ENCODE results near the gene CNN2.

CNN2 gene

DNA sequence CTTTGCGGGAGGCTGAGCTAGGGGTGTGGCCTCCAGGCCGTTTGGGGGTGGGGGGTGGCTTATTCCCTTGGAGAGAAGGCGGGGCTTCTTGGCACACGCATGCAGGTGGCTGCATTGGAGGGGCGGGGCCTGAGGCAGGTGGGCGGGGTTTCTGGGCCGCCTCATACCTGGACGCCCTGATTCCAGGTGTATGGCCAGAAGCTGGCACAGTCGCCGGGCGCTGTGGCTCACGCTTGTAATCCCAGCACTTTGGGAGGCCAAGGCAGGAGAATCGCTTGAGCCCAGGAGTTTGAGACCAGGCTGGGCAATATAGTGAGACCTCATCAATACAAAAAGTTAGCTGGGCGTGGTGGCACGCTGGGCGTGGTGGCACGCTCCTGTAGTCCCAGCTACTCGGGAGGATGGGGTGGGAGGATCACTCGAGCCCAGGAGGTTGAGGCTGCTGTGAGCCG is 21.3 kb downstream of the CNN2 start:
- DNase-seq (ENCODE audit: low read depth in 1 of 2, low spot score in 1 of 2), result no peak

DNA sequence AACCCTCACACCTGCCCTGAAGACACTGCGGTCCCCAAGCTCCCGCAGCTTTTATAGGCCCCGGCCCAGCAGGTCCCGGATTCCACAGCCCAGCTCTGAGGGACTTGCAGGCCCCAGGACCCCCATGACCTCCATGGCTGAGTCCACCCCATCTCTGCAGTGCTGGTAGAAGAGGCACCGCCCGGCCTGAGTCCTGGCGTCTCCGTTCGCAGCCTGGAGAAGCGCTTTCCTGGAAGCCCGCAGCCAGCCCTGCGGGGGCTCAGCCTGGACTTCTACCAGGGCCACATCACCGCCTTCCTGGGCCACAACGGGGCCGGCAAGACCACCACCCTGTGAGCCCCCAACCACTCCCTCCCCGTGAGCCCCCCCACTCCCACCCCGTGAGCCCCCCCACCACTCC is 22.7 kb downstream of the CNN2 start:
- no peak for DNase-seq (ENCODE audit: low read depth in 1 of 2, low spot score in 1 of 2)

DNA sequence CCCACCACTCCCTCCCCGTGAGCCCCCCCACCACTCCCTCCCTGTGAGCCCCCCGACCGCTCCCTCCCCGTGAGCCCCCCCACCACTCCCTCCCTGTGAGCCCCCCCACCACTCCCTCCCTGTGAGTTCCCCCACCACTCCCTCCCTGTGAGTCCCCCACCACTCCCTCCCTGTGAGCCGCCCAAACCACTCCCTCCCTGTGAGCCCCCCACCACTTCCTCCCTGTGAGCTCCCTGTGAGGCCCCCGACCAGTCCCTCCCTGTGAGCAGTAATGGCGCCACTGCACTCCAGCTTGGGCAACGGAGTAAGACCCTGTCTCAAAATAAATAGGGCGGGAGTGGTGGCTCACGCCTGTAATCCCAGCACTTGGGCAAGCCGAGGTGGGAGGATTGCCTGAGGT is 23.4 kb downstream of the CNN2 start:
- DNase-seq (ENCODE audit: low read depth in 1 of 2, low spot score in 1 of 2), result no peak

DNA sequence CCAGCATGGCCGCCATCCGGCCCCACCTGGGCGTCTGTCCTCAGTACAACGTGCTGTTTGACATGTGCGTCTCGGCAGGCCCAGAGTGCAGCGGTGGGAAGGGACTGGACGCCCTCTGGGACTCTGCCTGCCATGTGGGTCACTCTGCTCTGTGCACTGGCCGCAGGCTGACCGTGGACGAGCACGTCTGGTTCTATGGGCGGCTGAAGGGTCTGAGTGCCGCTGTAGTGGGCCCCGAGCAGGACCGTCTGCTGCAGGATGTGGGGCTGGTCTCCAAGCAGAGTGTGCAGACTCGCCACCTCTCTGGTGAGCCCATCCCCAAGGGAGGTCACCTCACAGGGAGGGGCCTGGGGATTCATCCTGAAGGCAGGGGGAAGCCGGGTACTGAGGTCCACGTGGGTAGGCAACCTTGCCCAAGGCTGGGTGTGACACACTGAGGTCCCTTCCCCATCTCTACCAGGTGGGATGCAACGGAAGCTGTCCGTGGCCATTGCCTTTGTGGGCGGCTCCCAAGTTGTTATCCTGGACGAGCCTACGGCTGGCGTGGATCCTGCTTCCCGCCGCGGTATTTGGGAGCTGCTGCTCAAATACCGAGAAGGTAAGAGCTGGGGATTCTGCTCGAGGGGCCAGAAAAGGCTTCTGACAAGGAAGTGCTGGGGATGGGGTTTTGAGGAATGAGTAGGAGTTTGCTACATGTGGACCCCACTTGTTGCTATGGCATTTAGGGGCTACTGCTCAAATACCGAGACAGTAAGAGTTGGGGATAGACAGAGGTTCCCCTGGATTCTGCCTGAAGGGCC is 24.8 kb downstream of the CNN2 start:
- DNase-seq (ENCODE audit: low read depth in 1 of 2, low spot score in 1 of 2), result no peak

DNA sequence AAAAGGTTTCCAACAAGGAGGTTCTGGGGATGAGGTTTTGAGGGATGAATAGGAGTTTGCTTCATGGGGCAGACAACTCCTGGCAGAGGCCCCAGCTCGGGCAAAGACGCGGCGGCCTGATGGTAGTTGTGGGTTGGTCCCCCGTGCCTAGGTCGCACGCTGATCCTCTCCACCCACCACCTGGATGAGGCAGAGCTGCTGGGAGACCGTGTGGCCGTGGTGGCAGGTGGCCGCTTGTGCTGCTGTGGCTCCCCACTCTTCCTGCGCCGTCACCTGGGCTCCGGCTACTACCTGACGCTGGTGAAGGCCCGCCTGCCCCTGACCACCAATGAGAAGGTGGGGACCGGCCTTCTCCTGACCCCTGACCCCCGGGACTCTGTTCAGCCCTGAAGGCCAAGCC is 25.4 kb downstream of the CNN2 start:
- no peak for DNase-seq (ENCODE audit: low read depth in 1 of 2, low spot score in 1 of 2)

DNA sequence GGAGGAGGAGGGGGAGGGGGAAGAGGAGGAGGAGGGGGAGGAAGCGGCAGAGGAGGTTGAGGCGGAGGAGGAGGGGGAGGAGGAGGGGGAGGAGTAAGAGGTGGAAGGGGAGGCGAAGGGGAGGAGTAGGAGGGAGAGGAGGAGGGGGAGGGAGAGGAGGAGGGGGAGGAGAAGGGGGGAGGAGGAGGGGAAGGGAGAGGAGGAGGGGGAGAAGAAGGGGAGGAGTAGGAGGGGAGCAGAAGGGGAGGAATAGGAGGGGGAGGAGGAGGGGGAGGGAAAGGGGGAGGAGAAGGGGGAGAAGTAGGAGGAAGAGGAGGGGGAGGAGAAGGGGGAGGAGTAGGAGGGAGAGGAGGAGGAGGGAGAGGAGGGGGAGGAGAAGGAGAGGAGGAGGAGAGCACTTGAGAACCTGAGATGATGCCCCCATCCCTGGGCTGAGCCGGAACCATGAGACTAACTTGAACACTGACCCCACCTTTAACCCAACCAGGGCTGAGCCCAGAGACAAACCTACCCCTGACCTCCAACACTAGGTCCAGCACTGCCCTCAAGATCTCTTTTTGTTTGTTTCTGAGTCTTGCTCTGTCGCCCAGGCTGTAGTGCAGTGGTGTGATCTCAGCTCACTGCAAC is 26.1 kb downstream of the CNN2 start:
- no peak for DNase-seq (ENCODE audit: low read depth in 1 of 2, low spot score in 1 of 2)

DNA sequence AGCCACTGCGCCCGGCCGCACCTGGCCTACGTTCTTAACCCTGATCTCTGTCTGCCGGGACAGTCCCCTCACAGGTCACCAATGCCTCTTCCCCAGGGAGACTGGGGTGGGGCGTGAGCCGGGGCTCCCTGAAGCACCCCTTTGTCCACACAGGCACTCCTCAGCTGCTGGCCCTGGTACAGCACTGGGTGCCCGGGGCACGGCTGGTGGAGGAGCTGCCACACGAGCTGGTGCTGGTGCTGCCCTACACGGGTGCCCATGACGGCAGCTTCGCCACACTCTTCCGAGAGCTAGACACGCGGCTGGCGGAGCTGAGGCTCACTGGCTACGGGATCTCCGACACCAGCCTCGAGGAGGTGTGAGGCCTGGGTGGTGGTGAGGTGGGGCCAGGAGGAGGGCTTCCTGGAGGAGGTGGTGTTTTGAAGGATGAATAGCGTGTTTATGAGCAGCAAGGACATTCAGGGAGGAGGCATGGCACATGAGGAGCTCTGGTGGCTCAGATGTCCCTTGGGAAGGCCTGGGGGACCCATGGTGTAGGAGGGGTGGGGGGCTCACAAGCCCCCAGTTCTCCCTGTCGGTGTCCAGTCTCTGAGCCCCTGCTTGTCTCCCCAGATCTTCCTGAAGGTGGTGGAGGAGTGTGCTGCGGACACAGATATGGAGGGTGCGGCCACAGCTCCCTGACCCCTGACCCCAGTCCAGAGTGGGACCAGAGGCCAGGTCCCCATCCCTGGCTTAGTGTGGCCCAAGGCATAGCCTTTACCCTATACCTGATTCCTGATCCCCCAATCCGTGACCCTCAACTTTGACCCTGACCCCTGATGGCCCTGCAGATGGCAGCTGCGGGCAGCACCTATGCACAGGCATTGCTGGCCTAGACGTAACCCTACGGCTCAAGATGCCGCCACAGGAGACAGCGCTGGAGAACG is 27.0 kb downstream of the CNN2 start:
- no peak for DNase-seq (ENCODE audit: low read depth in 1 of 2, low spot score in 1 of 2)

DNA sequence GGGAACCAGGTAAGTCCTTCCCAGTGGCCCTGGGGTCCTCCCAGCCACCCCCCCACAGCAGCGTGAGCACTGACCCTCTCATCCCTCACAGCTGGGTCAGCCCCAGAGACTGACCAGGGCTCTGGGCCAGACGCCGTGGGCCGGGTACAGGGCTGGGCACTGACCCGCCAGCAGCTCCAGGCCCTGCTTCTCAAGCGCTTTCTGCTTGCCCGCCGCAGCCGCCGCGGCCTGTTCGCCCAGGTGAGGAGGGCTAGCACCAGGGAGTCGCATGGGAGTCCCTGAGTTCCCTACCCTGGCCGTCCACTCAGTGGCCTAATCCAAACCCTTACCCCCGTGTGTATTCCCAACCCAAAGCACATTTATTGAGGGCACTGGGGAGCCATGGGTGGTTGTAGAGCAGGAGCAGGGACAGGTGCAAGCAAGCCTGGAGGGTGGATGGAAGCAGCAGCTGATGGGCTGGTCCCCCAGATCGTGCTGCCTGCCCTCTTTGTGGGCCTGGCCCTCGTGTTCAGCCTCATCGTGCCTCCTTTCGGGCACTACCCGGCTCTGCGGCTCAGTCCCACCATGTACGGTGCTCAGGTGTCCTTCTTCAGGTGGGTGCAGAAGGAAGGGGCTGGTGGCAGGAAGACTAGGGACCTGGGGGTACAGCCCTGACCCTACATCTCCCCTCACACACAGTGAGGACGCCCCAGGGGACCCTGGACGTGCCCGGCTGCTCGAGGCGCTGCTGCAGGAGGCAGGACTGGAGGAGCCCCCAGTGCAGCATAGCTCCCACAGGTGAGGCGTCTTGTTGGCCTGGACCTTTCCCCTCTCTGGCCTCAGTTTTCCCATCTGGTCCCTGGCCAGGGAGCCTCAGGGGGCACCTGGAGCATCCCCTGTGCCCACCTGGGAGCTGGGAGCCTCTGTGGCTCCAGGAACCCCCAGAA is 28.0 kb downstream of the CNN2 start:
- no peak for DNase-seq (ENCODE audit: low read depth in 1 of 2, low spot score in 1 of 2)

DNA sequence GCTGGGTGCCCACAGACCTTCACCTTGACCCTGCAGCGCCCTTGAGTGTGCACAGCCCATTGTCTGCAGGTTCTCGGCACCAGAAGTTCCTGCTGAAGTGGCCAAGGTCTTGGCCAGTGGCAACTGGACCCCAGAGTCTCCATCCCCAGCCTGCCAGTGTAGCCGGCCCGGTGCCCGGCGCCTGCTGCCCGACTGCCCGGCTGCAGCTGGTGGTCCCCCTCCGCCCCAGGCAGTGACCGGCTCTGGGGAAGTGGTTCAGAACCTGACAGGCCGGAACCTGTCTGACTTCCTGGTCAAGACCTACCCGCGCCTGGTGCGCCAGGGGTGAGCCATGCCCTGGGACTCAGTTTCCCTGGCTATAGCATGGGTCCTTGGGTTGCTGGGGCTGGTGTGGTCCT is 28.6 kb downstream of the CNN2 start:
- no peak for DNase-seq (ENCODE audit: low read depth in 1 of 2, low spot score in 1 of 2)

DNA sequence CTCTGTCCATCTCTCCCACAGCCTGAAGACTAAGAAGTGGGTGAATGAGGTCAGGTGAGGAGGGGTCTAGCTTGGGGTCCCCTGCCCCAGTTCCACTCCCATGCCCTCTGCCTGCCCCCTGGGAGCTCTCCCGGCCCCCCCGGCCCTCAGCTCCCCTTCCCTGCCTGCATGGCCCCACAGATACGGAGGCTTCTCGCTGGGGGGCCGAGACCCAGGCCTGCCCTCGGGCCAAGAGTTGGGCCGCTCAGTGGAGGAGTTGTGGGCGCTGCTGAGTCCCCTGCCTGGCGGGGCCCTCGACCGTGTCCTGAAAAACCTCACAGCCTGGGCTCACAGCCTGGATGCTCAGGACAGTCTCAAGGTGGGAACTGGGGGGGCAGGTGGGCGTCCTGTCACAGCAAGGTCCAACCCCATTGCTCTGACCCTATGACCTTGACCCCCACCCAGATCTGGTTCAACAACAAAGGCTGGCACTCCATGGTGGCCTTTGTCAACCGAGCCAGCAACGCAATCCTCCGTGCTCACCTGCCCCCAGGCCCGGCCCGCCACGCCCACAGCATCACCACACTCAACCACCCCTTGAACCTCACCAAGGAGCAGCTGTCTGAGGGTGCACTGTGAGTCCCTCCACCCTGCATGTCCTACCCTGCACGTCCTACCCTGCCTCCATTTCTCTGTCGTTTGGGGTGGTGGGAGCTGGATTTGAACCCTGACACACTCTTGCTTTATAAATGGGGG is 29.6 kb downstream of the CNN2 start:
- no peak for DNase-seq (ENCODE audit: low read depth in 1 of 2, low spot score in 1 of 2)

DNA sequence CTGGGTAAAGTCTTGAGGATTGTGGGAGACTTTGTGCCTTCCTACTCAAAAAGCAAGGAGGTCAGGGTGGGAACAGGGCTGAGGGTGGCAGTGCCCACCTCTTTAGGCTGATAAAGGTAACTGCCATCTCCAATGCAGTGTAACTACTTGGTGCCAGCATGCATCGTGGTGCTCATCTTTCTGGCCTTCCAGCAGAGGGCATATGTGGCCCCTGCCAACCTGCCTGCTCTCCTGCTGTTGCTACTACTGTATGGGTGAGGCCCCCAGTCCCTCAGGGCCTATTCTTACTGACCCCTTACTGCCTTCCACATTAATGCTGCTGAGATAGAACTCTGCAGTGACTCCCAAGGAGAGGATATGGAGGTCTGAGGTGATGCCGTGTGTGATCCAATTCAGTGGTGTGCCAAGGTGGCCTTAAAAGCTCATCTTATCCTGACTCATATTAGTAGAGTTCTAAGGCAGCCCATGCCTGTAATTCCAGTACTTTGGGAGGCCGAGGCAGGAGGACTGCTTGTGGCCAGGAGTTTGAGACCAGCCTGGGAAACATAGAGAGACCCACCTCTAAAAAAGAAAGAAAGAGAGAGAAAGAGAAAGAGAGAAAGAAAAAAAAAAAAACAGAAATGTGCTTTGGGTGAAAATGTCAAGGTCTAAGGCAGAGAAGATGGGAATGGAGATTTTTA is 30.9 kb downstream of the CNN2 start:
- DNase-seq (ENCODE audit: low read depth in 1 of 2, low spot score in 1 of 2), result no peak

DNA sequence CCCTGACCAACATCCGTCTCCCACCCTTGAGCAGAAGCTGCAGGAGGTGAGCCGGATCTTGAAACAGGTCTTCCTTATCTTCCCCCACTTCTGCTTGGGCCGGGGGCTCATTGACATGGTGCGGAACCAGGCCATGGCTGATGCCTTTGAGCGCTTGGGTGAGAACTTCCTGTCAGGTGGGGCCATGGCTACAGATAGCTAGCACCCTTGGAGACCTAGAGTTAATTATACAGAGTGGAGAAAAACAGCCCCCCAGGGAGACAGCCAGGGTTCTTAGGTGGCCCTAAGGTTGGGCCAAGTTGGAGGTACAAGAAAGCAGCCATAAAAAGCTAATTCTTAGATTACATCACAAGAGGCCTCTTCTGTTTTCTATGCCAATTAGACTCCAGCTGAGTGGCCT is 31.7 kb downstream of the CNN2 start:
- DNase-seq (ENCODE audit: low read depth in 1 of 2, low spot score in 1 of 2), result no peak

DNA sequence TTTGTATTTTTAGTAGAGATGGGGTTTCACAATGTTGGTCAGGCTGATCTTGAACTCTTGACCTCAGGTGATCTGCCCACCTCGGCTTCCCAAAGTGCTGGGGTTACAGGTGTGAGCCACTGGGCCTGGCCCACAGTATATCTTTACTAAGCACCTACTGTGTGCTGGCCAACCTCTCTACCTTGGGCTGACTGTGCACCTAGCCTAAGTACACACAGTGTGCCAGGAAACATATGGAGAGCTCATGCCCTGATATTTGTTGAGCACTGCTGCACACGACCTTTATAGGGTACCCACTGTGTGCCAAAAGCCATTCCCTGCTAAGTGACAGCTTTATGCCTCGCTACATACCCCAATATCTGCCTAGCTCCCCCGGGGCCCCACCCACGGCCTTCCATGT is 34.3 kb downstream of the CNN2 start:
- no peak for DNase-seq (ENCODE audit: low read depth in 1 of 2, low spot score in 1 of 2)

DNA sequence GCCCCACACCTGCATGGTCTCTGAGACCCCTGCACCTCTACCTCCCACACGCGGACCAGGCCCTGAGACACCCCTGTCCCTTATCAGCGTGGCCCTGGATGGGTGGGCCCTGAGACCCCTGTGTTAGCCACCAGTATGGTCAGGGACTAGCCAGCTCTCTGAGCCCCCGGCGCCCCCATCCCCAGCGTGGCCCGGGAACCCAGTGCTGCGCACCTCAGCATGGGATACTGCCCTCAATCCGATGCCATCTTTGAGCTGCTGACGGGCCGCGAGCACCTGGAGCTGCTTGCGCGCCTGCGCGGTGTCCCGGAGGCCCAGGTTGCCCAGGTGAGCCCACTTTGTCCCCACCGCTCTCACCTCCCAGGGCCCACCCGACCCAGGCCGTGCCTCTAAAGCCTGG is 35.6 kb downstream of the CNN2 start:
- no peak for DNase-seq (ENCODE audit: low read depth in 1 of 2, low spot score in 1 of 2)

DNA sequence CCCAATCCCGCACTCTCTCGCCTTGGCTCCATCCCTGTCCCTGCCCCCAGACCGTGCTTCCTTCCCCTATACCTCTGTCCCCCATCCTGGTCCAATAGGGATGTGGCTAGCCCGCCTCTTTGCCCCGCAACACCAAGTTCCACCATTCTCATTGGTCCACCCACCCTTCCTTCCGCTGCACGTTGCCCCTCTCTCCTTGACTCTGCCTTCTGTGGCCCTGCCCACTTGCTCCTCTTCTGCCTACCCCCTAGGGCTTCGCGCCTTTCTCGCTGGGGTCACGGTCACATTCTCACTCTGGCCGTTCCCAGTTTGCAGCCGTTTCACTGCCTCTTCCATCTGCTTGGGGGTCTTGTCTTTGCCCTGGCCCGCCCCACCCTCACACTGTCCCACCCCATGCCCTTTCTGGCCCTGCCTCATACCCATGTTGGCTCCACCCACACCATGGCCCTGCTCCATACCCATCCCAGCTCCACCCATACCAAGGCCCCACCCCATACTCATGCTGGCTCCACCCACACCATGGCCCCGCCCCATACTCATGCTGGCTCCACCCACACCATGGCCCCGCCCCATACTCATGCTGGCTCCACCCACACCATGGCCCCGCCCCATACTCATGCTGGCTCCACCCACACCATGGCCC is 36.1 kb downstream of the CNN2 start:
- no peak for DNase-seq (ENCODE audit: low read depth in 1 of 2, low spot score in 1 of 2)

DNA sequence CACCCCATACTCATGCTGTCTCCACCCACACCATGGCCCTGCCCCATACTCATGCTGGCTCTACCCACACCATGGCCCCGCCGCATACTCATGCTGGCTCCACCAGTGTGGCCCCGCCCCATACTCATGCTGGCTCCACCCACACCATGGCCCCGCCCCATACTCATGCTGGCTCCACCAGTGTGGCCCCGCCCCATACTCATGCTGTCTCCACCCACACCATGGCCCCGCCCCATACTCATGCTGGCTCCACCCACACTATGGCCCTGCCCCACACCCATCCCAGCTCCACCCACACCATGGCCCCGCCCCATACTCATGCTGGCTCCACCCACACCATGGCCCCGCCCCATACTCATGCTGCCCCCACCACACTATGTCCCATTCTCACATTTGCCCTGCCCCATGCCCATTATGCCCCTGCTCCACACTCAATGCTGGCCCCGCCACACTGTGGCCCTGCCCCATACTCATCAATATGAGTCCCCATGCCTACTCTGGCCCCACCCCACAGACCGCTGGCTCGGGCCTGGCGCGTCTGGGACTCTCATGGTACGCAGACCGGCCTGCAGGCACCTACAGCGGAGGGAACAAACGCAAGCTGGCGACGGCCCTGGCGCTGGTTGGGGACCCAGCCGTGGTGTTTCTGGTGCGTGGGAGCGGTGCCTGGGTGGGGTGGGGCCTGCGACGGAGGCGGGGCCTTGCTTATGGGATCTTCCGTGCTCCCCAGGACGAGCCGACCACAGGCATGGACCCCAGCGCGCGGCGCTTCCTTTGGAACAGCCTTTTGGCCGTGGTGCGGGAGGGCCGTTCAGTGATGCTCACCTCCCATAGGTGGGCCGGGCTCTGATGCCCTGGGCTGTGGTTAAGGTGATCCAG is 36.9 kb downstream of the CNN2 start:
- peak in 1 of 2 donors; percentile 43 for DNase-seq (ENCODE audit: low read depth in 1 of 2, low spot score in 1 of 2)

DNA sequence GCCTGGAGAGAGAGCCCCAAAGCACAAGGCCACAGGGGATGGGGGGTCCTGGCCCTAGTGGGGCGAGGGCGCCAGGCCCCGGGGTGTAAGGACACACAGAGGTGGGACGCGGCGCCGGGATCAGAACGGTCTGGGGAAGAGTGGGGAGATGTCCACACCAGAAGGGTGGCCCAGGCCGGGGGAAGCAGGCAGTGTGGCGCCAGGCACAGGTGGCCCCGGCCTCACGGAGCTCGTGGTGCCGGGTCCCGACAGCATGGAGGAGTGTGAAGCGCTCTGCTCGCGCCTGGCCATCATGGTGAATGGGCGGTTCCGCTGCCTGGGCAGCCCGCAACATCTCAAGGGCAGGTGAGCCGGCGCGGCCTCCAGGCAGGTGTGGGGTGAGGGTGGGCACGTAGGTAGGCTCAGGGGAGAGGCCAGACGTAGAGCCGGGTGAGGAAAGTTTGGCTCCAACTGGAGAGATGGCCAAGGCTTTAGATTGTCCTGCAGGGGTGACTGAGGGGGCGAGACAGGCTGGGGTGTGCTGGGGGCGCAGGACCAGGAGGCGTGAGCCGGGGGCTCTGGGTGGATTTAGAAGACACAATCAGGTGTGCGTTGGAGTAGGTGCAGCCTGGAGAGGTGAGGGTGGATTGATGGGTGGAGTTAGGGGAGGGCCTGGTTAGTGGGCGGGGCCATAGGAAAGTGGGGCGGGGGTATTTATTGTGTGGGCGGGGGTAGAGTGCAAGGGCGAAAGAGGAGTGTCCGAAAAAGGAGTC is 37.7 kb downstream of the CNN2 start:
- no peak for DNase-seq (ENCODE audit: low read depth in 1 of 2, low spot score in 1 of 2)

Data from stimulated activated CD4-positive, alpha-beta T cell treated with anti-CD3 and anti-CD28 coated beads, Interleukin-15, amount 100 ng/mL, for 1 hour (primary cell).